K562 (cell line): Measurements from ENCODE around the gene ASPHD2. TPM values are rescaled to one million over a fixed set of nuclear protein-coding genes. Genes with fewer than 3 reads are reported as not detected.

Experiments used
- ATAC-seq: fragments of 200-7000 bp; cut with Tn5 transposase; 3 replicates; pipeline ENCODE4 v1.9.1; 2020; ENCODE audit warnings: moderate library complexity
- BruUV-seq: library from RNA; stranded (reverse); fragments of 400-500 nt; replicated peaks from 2 replicates; lab custom pipeline; 2021; lab: Mats Ljungman, UMichigan
- CTCF ChIA-PET: fragments of 300-600 bp; formaldehyde crosslinking; extraction: SDS; loops from one replicate; lab custom pipeline; 2021; ENCODE audit warnings: low intra/inter-chr PET ratio; lab: Yijun Ruan, JAX
- POLR2A ChIA-PET: fragments of 300-600, 350-650 bp; sonication (Branson Sonifier 250); formaldehyde crosslinking; extraction: SDS; loops from one replicate; lab custom pipeline; 2021; ENCODE audit warnings: antibody characterized with exemption, inconsistent platforms; lab: Yijun Ruan, JAX
- DNase-seq, 4 experiments: peaks; one replicate each; pipeline versions ENCODE4 v3.0.0 to v3.0.0-alpha.2; 2011 to 2018; ENCODE audit warnings: low spot score in 3 of 4, mixed read lengths in 3 of 4; ENCODE audit errors: extremely low read depth in 1 of 4
- FAIRE-seq: peaks from 2 replicates; lab custom pipeline; 2011; peaks lifted over from hg19 to GRCh38; lab: Jason Lieb, UNC
- H2AFZ ChIP-seq: 2 replicates; pipeline ENCODE4 v1.6.0; 2011; ENCODE audit warnings: low read depth, low read length, control low read depth, inconsistent platforms
- H3K27ac ChIP-seq: fragments of 200-600 bp; 3 replicates; pipeline ENCODE4 v1.8.0; 2011; ENCODE audit warnings: low read depth, mild to moderate bottlenecking, control low read depth, inconsistent platforms, low read length, moderate library complexity, mixed read lengths; ENCODE audit errors: extremely low read depth
- H3K27me3 ChIP-seq, 2 experiments: fragments of 300-600 bp in 1 of 2; 2 replicates in 1 of 2; 3 replicates in 1 of 2; pipeline versions ENCODE4 v1.6.0 to v1.8.0; 2011; ENCODE audit warnings: inconsistent platforms in 2 of 2, low read length in 2 of 2, mild to moderate bottlenecking in 1 of 2, mixed read lengths in 1 of 2, moderate library complexity in 1 of 2; ENCODE audit not compliant: control insufficient read depth in 2 of 2, insufficient read depth in 2 of 2
- H3K36me3 ChIP-seq: fragments of 300-600 bp; 3 replicates; pipeline ENCODE4 v1.8.0; 2011; ENCODE audit warnings: mild to moderate bottlenecking, low read length, inconsistent platforms; ENCODE audit not compliant: control insufficient read depth, insufficient read depth
- H3K4me1 ChIP-seq, 2 experiments: fragments of 200-600 bp in 1 of 2; replicated peaks in 1 of 2; 2 replicates in 1 of 2; 3 replicates in 1 of 2; pipeline versions ENCODE4 v1.5.1 to v1.8.0; 2011; ENCODE audit warnings: inconsistent platforms in 2 of 2, low read length in 2 of 2, mild to moderate bottlenecking in 1 of 2, mixed read lengths in 1 of 2, moderate library complexity in 1 of 2; ENCODE audit not compliant: control insufficient read depth in 2 of 2, insufficient read depth in 2 of 2
- H3K4me2 ChIP-seq: 2 replicates; pipeline ENCODE4 v1.6.1; 2011; ENCODE audit warnings: low read length, control low read depth, inconsistent platforms, mixed read lengths; ENCODE audit not compliant: insufficient read depth
- H3K4me3 ChIP-seq: fragments of 200-600 bp; sonication (generic), shearing (Covaris generic); 2 replicates; pipeline ENCODE4 v1.5.1; 2016; ENCODE audit warnings: control low read depth, inconsistent platforms
- H3K79me2 ChIP-seq: fragments of 200-600 bp; 3 replicates; pipeline ENCODE4 v1.8.0; 2011; ENCODE audit warnings: low read length, inconsistent platforms; ENCODE audit not compliant: control insufficient read depth, insufficient read depth
- H3K9ac ChIP-seq, 2 experiments: 2 replicates each; pipeline versions ENCODE4 v1.6.0 to v1.6.1; 2011; ENCODE audit warnings: low read depth in 2 of 2, low read length in 2 of 2, control low read depth in 1 of 2, inconsistent platforms in 1 of 2, mild to moderate bottlenecking in 1 of 2, mixed read lengths in 1 of 2; ENCODE audit not compliant: insufficient read depth in 1 of 2
- H3K9me1 ChIP-seq: one replicate; pipeline ENCODE4 v1.6.0; 2011; ENCODE audit warnings: inconsistent platforms, mild to moderate bottlenecking, low read length, moderate library complexity; ENCODE audit not compliant: control insufficient read depth, insufficient read depth
- H3K9me3 ChIP-seq: replicated peaks from 2 replicates; pipeline ENCODE4 v1.5.1; 2011; ENCODE audit warnings: low read depth, low read length, inconsistent platforms; ENCODE audit not compliant: control insufficient read depth, insufficient read depth
- H4K20me1 ChIP-seq: replicated peaks from 2 replicates; pipeline ENCODE4 v1.6.1; 2011; ENCODE audit warnings: low read length, inconsistent platforms, mixed read lengths; ENCODE audit not compliant: control insufficient read depth, insufficient read depth
- ADNP ChIP-seq: fragments of 200-800 bp; sonication (Bioruptor generic); IDR thresholded peaks from 2 replicates; pipeline ENCODE4 v1.6.1; 2016; ENCODE audit warnings: missing genetic modification characterization, missing compliant biosample characterization
- BHLHE40 ChIP-seq: IDR thresholded peaks from 2 replicates; pipeline ENCODE4 v1.6.1; 2011; ENCODE audit warnings: low read length, improper control_type of control experiment
- CCNT2 ChIP-seq: IDR thresholded peaks from 2 replicates; pipeline ENCODE4 v1.6.1; 2011; ENCODE audit warnings: borderline replicate concordance, low read depth, mild to moderate bottlenecking, moderate library complexity, mixed read lengths, low read length; ENCODE audit not compliant: insufficient read length; ENCODE audit errors: extremely low read depth
- FOXK2 ChIP-seq, 2 experiments: fragments of 450-650 bp; IDR thresholded peaks in 1 of 2; conservative IDR thresholded peaks in 1 of 2; 2 replicates each; pipeline ENCODE4 v1.6.1; 2016; ENCODE audit warnings: low read depth in 2 of 2, mild to moderate bottlenecking in 1 of 2
- MIER1 ChIP-seq: fragments of 450-650 bp; IDR thresholded peaks from 2 replicates; pipeline ENCODE4 v1.6.1; 2016; ENCODE audit warnings: antibody characterized with exemption, mild to moderate bottlenecking, low read depth
- MTA1 ChIP-seq: fragments of 450-650 bp; IDR thresholded peaks from 2 replicates; pipeline ENCODE4 v1.6.1; 2017; ENCODE audit warnings: borderline replicate concordance
- NBN ChIP-seq: fragments of 450-650 bp; IDR thresholded peaks from 2 replicates; pipeline ENCODE4 v1.6.1; 2016; ENCODE audit warnings: low read depth, mild to moderate bottlenecking
- SIN3A ChIP-seq, 2 experiments: fragments of 150-350 bp in 1 of 2; IDR thresholded peaks; 2 replicates each; pipeline ENCODE4 v1.6.1; 2011 to 2016; ENCODE audit warnings: borderline replicate concordance in 2 of 2, low read depth in 2 of 2, low read length in 2 of 2, mild to moderate bottlenecking in 2 of 2, moderate library complexity in 2 of 2; ENCODE audit not compliant: control insufficient read depth in 1 of 2
- ZNF354B ChIP-seq: fragments of 250-450 bp; sonication (Bioruptor Pico); IDR thresholded peaks from 2 replicates; pipeline ENCODE4 v1.4.0; 2020
- ZNF589 ChIP-seq: fragments of 200-800 bp; sonication (Bioruptor generic); IDR thresholded peaks from 2 replicates; pipeline ENCODE4 v1.6.1; 2016; ENCODE audit warnings: low read depth, missing genetic modification characterization, missing compliant biosample characterization
- WGBS: fragments of 100-300 bp; shearing (Covaris generic); methylation state at CpG from one replicate; pipeline ENCODE4 v1.1.6; 2016; ENCODE audit warnings: low coverage, mixed read lengths; ENCODE audit not compliant: insufficient coverage; ENCODE audit errors: missing lambda C conversion rate; 5-methylcytosine and 5-hydroxymethylcytosine counted together
- in situ Hi-C: fragments of 300-500 bp; cut with MboI; formaldehyde crosslinking; loops from 4 replicates; pipeline ENCODE4 v1.15.0; 2018; ENCODE audit warnings: inconsistent platforms, mixed read lengths
- intact Hi-C: fragments of 100-400 bp; cut with micrococcal nuclease; formaldehyde crosslinking; loops from 2 replicates; pipeline ENCODE4 v1.14.2; 2022
- polyA plus RNA-seq, 8 experiments: library from polyadenylated mRNA; depleted of rRNA in 4 of 8; stranded (reverse) in 5 of 8; unstranded in 3 of 8; fragments of >200 nt; fragmentation: Nextera tagmentation in 2 of 8; fragmentation: Illumina TruSeq in 1 of 8; extraction: Ambion mirVana in 2 of 8; extraction: Trizol in 1 of 8; gene quantifications; 2 replicates each; pipeline versions ENCODE4 v1.2.1 to v1.2.3, GENCODE V29; 2011 to 2014; ENCODE audit warnings: inconsistent platforms in 1 of 8, missing spikeins in 1 of 8
- total RNA-seq, 7 experiments: library from RNA; depleted of rRNA in 6 of 7; stranded (reverse); fragments of >200 nt in 6 of 7; fragmentation: Illumina TruSeq in 2 of 7; extraction: Trizol in 2 of 7; gene quantifications; 2 replicates each; pipeline versions ENCODE4 v1.2.1 to v1.2.3, GENCODE V29; 2011 to 2021; ENCODE audit warnings: low replicate concordance in 1 of 7
- TF ChIP-seq, protein P1 (sequence below): sonication (generic); formaldehyde crosslinking; IDR thresholded peaks from 2 replicates; pipeline ENCODE4 v1.9.0; 2022; ENCODE audit warnings: mild to moderate bottlenecking, missing genetic modification reagents
- TF ChIP-seq, protein P2 (sequence below), 2 experiments: fragments of 450-650 bp; formaldehyde crosslinking in 1 of 2; IDR thresholded peaks; 2 replicates each; pipeline versions ENCODE4 v1.4.0 to v1.6.1; 2014 to 2020; ENCODE audit warnings: mild to moderate bottlenecking in 2 of 2, borderline replicate concordance in 1 of 2, low read depth in 1 of 2

ASPHD2 gene
- total and polyA plus RNA-seq, 9 of the 15 experiments (the other 6 are each of a cell fraction or from before 2014, with no cell fraction given), result 0.18 to 0.64 (median 0.36) TPM

DNA sequence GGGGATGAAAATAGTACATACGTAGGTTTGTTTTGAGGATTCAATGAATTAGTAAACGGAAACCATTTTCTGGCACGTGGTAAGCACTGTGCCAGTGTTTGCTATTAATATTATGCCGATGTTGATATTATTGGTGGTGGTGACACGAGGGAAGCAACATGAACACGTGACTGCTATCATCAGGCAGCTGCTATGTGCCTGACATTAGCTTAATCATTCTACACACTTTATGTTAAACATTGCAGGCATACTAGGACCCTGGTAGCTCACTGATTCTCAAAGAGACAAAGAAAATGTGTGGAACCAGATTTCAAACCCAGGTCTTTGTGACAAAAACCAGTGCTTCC is 55.3 kb downstream of the ASPHD2 start:
- in situ Hi-C loops, result no loop called here
- peak overlapping the region; percentile 89 for H3K4me3 ChIP-seq
- peak overlapping the region; percentile 86 for H3K27ac ChIP-seq
- peaks cover 78% of the 10 kb centered on the region for H3K79me2 ChIP-seq
- peaks cover 14 to 39% of the 10 kb centered on the region in 2 experiments; a peak in 4 of 5 replicates for H3K4me1 ChIP-seq
- intact Hi-C loops, result loop anchor here (10.0 kb wide), 1 partner anchor 100 kb away; no protein-coding TSS in a partner anchor
- DNase-seq (peak in 3 of 4 experiments; percentile 20 to 32 (median 21)), ATAC-seq (no peak), FAIRE-seq (no peak)
- ChIA-PET CTCF (interaction anchor here (0.7 kb wide), 1 partner anchor 48 kb away, joined by 4 read pairs; no protein-coding TSS in a partner anchor), POLR2A (interaction anchor here (1.9 to 4.5 kb wide), 2 partner anchors 8 to 28 kb away, joined by 5 to 35 read pairs; partner anchors contain the start of gene TFIP11)
- no peaks in the 10 kb centered on the region for H3K9me1 ChIP-seq
- BruUV-seq, result TSS peak; percentile 54
- H3K27me3 ChIP-seq, result no peaks in the 10 kb centered on the region
- H2AFZ ChIP-seq, result peak overlapping the region; percentile 80; the same call in 1 of the 2 replicates
- no peaks in the 10 kb centered on the region for H4K20me1 ChIP-seq
- peak overlapping the region; percentile 1 to 71; a peak in 2 of 4 replicates for H3K9ac ChIP-seq
- peaks cover 47% of the 10 kb centered on the region; the same call in 2 of the 3 replicates for H3K36me3 ChIP-seq
- WGBS, result 0% methylated on average over 6 of the region's 6 CpGs
- peak overlapping the region; percentile 97 for H3K4me2 ChIP-seq
- H3K9me3 ChIP-seq, result no peaks in the 10 kb centered on the region
- 0 out of 2 replicates have a peak, but pooled peaks have one; percentile 11 for TF ChIP-seq MTA1
- peak; percentile 14; the same call in 1 of the 2 replicates for TF ChIP-seq ZNF589 (CRISPR knock-in tag)
- TF ChIP-seq BHLHE40, result peak; percentile 53; the same call in 1 of the 2 replicates
- TF ChIP-seq CCNT2, result no peak
- 0 out of 2 replicates have a peak, but pooled peaks have one; percentile 15 for TF ChIP-seq NBN
- TF ChIP-seq ADNP, result peak; percentile 89
- TF ChIP-seq, protein P1, sequence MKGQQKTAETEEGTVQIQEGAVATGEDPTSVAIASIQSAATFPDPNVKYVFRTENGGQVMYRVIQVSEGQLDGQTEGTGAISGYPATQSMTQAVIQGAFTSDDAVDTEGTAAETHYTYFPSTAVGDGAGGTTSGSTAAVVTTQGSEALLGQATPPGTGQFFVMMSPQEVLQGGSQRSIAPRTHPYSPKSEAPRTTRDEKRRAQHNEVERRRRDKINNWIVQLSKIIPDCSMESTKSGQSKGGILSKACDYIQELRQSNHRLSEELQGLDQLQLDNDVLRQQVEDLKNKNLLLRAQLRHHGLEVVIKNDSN (CRISPR knock-in tag), result peak; percentile 80
- TF ChIP-seq SIN3A (IDR thresholded peaks at IDR 0.05; ENCODE audit: borderline replicate concordance in 2 of 2, control insufficient read depth in 1 of 2, low read depth in 2 of 2, low read length in 2 of 2), result 0 out of 4 replicates have a peak, but pooled peaks of 1 of the 2 experiments have one; percentile 34
- TF ChIP-seq, protein P2, sequence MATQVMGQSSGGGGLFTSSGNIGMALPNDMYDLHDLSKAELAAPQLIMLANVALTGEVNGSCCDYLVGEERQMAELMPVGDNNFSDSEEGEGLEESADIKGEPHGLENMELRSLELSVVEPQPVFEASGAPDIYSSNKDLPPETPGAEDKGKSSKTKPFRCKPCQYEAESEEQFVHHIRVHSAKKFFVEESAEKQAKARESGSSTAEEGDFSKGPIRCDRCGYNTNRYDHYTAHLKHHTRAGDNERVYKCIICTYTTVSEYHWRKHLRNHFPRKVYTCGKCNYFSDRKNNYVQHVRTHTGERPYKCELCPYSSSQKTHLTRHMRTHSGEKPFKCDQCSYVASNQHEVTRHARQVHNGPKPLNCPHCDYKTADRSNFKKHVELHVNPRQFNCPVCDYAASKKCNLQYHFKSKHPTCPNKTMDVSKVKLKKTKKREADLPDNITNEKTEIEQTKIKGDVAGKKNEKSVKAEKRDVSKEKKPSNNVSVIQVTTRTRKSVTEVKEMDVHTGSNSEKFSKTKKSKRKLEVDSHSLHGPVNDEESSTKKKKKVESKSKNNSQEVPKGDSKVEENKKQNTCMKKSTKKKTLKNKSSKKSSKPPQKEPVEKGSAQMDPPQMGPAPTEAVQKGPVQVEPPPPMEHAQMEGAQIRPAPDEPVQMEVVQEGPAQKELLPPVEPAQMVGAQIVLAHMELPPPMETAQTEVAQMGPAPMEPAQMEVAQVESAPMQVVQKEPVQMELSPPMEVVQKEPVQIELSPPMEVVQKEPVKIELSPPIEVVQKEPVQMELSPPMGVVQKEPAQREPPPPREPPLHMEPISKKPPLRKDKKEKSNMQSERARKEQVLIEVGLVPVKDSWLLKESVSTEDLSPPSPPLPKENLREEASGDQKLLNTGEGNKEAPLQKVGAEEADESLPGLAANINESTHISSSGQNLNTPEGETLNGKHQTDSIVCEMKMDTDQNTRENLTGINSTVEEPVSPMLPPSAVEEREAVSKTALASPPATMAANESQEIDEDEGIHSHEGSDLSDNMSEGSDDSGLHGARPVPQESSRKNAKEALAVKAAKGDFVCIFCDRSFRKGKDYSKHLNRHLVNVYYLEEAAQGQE (IDR thresholded peaks at IDR 0.05; ENCODE audit: borderline replicate concordance), result peak; percentile 29; the same call in 1 of the 2 replicates
- TF ChIP-seq, protein P2 (CRISPR knock-in tag; IDR thresholded peaks at IDR 0.05; ENCODE audit: low read depth), result no peak
- TF ChIP-seq ZNF354B (CRISPR knock-in tag), result no peak
- TF ChIP-seq MIER1, result 0 out of 2 replicates have a peak, but pooled peaks have one; percentile 6
- peak; percentile 47 to 78; a peak in 3 of 4 replicates for TF ChIP-seq FOXK2 (conservative IDR thresholded peaks at IDR 0.05 in 1 of 2, IDR thresholded peaks at IDR 0.05 in 1 of 2; ENCODE audit: low read depth in 2 of 2)
